Erythroblast (primary cell): Measurements from ENCODE around the gene KCNJ2.

ENCODE experiments used
- GATA1 ChIP-seq: IDR thresholded peaks from 2 replicates; pipeline ENCODE4 v1.6.1; 2011; ENCODE audit warnings: low read depth, mild to moderate bottlenecking, control low read depth, low read length, moderate library complexity
- POLR2A ChIP-seq: IDR thresholded peaks from 2 replicates; pipeline ENCODE4 v1.6.1; 2011; ENCODE audit warnings: mild to moderate bottlenecking, low read length

- no peak for TF ChIP-seq POLR2A
- no peak for TF ChIP-seq GATA1
Measured at GRCh38 chr17:70159980-70160379, 9.4 kb upstream of the KCNJ2 start.
